ENCODE measurements around the gene EYA2.

Gene EYA2

DNA sequence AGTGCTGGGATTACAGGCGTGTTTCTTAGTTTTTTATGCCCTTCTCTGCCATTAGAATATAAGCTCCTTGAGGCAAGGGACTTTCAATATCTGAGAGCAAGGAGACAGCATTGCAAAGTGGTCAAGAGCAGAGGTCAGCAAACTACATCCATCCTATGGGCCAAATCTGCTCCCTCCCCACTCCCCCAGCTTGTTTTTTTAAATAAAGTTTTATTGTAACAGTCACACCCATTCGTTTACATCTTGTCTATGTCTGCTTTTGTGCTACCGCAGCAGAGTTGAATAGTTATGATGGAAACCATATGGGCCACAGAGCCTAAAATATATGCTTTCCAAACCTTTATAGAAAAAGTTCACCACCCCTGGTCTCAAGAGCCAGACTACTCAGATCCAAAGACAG is 227.9 kb downstream of the EYA2 start:
- no peak for DNase-seq

DNA sequence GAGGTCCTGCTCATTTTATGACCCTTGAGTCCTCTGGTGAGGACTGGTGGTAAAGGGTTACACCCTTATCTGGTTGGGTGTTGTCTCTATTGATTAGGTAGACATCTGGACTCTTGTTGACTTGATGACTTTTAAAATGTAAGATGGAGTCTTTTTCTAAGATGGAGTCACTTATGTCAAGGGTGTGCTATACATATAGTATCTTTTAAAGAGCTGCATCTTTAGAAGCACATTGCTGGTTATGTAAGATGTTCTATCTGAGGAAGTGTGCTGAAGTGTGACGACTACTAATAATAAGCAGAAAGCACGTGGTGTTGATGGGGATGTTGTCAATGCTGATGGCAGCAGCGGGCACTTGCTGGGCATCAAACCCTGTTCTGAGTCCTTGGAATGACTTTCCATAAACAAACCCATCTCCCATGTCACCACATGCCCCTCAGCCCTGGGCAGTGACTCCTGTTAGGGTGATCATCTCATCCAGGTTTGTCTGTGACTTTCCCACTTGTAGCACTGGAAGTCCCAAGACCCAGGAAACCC is 229.6 kb downstream of the EYA2 start:
- peak; percentile 32 for DNase-seq

GRCh38 chr20:47125508-47125757 is 230.8 kb downstream of the EYA2 start:
- no peak for DNase-seq

- no peak for DNase-seq
Observed at GRCh38 chr20:47125758-47126591, 231.3 kb downstream of the EYA2 start.

DNA sequence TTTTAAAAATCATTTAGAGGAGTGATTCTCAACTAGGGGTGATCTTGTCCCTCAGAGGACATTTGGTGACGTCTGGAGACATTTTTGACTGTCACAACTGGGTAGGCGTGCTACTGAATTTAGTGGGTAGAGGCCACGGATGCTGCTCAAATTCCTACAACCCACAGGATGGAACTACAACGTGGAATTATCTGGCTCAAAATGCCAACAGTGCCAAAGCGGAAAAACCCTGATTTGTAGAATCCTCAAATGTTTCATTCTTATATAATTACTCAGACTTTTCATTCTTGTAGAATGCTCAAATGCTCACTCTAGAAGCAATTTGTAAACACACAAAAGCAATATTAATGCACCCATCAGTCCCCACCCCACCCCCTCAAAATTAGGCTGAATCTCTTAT is 232.1 kb downstream of the EYA2 start:
- no peak for DNase-seq

DNA sequence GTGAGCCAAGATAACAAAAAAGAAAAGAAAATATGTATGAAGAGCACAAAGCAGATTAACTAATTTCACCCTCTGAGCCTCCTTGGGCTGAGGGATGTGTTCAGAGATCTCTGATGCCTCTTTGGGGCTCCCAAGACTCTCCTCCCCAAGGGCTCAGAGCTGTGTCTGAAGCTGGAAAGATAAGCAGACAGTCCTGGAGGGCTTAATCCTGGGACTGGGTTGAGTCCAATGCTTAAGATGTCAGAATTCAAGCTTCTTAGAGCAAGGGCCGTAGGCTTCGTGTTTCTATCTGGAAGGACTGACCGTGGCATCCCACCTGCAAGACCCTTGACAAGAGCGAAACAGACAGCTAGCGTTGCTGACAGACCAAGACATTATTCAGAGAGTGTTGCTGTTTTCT is 232.9 kb downstream of the EYA2 start:
- DNase-seq, result no peak

DNA sequence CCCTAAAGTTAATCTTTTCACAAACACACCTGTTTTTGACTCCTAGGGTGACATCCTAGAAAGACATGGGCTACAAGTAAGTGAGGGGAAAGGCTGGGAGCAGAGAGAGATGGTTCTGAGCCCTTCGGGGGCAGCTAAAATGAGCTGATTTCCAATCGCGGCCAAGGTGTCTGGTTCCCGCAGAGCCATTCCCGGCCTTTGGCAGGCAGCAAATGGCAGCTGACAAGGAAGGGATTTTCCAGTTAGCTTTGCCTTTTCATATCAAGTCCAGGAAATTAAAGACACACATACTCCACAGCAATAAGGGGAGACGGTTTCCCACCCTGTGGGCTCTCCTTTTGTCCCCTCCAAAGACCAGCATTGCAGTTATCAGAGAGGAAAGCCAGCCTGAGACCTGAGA is 233.4 kb downstream of the EYA2 start:
- no peak for DNase-seq

- DNase-seq, result no peak
Observed at GRCh38 chr20:47129306-47129705, 234.7 kb downstream of the EYA2 start.

DNA sequence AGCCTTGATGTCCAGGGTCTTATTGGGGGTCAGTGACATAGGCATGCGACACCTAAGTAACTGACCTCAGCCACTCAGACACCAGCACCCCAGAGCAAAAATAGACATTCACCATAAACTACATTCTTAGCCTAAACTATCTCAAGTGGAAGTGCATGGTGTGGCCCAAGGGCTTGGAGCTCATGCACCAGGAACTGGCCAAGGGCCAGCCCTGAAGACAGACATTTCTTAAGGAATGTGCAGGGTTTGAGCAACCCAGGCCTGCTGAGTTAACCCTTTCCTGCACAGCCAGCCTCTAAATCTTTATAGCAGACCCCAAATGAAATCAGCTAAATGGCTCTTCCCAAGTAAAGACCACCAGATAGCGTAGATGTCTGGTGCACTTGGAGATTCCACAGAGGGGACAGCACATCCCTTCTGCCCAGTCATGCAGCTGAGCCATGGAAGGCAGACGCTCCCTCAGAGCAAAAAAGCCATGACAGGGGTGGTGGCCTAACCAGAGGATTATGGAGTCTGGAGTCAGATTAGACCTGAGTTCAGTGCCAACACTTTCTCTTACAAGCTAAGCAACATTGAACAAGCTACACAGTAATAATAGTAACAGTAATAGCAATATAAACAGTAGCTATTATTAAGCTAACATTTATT is 239.3 kb downstream of the EYA2 start:
- DNase-seq, result no peak

DNA sequence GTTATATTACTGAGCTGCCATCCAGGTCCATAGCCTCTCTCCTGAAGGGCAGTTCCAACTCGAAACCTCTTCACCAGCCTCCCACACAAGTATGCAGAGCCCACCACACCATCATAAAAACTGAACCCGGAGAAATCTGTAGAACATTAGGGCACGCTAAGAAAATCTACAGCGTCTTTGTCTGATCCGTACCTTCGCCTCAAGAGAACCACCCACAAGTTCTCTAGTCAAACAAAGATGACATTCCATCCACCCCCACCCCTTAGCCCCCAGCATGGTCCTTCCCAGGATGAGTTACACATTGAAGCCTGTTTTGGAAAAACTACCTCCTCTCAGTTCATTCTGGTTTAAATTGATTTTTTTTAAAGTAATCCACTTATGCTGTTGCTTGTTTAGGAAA is 242.1 kb downstream of the EYA2 start:
- no peak for DNase-seq

GRCh38 chr20:47137231-47137870 is 242.7 kb downstream of the EYA2 start:
- DNase-seq, result no peak

DNA sequence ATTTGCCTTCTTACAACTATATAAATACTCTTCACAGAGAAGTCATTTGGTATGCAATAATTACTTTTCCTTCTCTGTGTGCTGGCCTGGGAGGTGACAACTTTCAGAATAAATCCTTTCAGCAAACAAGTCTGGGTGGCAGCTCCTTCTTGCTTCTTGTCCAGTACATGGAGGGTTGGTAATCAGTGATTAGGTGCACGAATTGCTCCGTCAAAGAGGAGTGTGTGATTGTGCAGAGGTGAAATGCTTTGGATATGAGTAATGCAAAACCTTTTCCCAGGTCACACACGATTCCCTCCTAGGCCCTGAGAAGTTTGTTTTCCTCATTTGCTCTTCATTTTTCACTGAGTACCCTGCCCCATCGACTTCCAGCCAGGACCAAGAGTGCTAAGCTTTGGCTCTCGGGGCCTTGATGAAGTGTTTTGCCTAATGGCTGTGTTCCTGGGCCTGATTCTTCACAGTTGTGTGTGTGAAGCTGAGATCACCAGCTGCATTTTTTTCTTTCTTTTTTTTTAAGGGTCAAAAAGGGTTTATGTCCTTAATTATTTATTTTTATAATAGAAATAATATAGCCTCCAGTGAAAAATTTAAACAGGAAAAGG is 245.4 kb downstream of the EYA2 start:
- no peak for DNase-seq

DNA sequence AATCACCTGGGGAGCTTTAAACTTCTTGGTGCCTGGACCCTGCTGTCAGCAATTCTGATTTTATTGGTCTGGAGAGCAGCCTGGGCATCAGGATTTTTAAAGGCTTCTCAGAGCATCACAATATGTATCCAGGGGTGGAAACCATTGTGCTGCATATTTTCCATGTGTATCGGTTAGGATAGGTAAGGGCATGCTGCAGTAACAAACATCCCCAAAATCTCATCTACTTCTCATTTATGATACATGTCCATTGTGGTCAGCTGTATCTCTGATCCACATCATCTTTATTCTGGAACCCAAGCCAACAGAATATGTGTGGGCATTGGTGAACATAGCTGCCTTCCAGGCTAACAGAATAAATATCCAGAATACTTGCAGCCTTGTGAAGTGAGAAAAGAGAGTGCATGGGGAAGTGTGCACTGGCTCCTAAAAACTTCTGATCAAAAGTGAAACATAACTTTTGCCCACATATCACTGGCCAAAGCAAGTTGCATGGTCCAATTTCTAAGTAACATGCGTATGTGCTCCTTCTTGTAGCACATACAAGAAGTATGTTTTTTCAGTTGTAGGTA is 246.8 kb downstream of the EYA2 start:
- no peak for DNase-seq

GRCh38 chr20:47141941-47142773 is 247.5 kb downstream of the EYA2 start:
- no peak for DNase-seq

DNA sequence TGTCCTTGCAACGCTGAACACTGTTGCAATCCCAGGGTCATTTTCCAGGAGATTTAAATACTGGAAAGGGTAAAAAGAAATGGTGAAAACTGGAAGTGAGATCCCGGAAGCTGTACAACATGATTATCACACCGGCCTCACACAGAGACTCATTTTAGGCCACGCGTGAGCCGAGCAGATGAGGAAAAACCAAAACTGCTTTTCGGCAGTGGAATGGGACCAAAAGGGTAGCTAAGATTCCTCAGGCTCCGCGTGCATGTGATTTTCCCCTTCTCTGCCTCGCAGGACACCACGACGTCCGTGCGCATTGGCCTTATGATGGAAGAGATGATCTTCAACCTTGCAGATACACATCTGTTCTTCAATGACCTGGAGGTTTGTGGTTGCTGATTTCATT is 248.1 kb downstream of the EYA2 start:
- no peak for DNase-seq

GRCh38 chr20:47143657-47144056 is 249.0 kb downstream of the EYA2 start:
- DNase-seq, result no peak

DNA sequence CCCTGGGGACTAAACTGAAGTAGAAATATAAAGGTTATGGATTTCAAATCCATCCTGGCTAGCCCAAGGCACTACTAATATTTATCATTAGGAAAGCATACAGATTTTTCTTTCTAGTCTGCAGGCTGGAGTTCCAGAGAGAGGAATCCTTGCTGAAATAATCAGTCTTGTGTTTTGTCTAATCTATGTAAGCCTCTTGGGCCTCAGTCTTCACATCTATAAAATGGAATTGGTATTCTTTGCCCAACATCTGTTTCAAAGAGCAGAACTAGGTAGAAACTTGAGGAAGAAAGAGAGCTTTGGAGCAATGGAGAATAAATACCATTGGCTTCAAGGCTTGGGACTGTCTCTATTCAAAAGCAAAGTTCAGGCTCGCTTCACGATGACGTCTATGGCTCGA is 249.8 kb downstream of the EYA2 start:
- no peak for DNase-seq

DNA sequence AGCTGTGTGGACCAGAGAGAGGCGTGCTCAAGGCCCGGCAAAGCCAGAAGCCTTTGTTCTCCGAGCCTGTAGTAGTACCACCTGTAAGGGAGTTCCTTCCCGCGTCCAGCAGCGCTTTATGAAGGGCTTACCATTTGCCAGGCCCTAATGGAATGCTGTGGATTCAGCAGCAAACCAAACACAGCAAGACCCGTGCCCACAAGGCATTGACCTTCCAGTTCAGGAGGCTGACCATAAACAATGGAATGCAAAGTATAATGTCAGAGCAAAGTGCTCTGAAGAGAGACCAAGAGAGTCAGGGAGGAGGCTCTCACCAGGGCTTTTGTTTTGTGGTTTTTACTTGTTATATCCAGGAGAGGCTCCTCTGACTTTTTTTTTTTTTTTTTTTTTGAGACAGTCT is 252.0 kb downstream of the EYA2 start:
- DNase-seq, result no peak

DNA sequence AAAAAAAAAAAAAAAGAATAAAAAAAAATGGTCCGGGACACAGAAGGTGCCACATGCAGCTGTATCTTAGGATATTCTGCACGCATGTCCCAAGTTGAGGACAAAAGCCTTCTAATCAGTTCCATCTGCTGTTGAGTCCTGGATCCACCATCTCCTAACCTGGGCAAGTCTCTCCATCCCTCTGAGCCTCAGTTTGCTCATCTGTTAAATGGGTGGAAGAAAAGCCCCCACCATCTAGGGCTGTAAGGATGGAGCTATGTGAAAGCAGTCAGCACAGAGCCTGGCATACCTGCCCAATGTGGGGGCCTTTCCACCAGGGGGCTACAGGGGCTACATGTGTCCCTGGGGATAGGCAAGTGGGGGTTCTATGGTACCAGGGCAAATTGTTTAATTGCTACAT is 253.4 kb downstream of the EYA2 start:
- no peak for DNase-seq

GRCh38 chr20:47149939-47150338 is 255.3 kb downstream of the EYA2 start:
- no peak for DNase-seq

DNA sequence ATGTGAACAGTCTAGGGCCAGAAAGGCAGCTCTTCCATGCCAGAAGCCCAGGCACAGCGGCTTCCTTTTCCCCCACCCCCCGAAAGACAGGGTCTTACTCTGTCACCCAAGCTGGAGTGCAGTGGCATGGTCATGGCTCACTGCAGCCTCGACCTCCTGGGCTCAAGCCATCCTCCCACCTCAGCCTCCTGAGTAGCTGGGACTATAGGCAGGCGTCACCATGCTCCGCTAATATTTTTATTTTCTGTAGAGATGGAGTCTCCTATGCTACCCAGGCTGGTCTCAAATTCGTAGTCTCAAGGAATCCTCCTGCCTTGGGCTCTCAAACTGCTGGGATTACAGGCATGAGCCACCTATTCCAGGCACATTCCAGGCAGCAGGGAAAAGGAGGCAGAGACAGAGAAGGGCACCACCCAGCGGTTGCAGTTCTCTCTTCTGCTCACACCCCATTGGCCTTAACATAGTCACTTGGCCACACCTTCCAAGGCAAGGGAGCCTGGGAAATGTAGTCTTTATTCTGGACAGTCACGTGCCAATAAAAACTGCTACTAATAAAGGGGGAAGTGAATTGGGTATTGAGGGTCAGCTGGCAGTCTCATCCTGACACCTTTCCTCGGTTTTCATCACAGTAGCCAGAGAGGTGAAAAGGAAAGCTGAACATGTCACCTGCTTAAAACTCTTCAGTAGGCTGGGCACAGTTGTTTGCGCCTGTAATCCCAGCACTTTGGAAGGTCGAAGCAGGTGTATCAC is 255.9 kb downstream of the EYA2 start:
- DNase-seq, result peak; percentile 81

GRCh38 chr20:47152068-47152467 is 257.4 kb downstream of the EYA2 start:
- DNase-seq, result no peak
